Measurements from ENCODE around the gene TRAF3.

TRAF3 gene

DNA sequence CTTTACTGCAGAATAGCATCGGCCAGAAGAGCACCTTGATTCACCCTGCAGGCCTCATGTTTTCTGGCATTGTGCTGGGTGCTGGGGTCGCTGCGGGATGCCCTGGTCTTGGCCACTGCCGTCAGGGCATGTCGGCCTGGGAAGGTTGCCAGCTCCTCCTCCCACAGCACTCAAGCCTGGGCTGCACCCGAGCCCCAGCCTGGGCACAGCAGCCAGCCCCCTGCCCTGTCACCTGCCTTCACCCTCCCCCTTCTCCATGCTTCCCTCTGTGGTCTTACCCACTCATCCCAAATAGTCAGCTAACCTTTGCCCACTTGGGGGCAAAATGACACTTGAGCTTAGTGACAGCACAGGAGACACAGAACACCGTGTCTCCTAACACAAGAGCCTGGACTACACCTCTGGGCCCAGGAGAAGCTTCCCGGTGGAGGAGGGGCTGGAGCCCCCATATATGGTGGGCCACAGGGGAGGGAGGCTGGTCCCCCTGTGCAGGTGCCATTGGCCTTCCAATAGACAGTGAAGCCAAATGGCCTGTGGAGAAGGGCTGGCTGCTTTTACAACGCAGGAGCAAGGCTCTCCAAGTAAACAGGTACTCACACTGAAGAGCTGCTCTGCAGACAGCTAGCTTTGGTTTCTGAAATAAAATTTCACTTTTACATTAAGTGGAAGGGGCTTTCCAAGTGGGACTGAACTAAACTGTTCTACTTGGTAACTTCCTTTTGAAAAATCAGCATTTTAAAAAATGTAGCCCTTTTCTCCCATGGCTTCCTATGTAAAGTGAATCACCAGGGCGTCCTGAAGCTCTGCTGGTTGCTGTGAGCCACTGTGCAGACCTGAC is 94.0 kb downstream of the TRAF3 start:
- TF ChIP-seq EZH2phosphoT487 (conservative IDR thresholded peaks at IDR 0.05; ENCODE audit: low read length), result no peak
- TF ChIP-seq, protein P1, sequence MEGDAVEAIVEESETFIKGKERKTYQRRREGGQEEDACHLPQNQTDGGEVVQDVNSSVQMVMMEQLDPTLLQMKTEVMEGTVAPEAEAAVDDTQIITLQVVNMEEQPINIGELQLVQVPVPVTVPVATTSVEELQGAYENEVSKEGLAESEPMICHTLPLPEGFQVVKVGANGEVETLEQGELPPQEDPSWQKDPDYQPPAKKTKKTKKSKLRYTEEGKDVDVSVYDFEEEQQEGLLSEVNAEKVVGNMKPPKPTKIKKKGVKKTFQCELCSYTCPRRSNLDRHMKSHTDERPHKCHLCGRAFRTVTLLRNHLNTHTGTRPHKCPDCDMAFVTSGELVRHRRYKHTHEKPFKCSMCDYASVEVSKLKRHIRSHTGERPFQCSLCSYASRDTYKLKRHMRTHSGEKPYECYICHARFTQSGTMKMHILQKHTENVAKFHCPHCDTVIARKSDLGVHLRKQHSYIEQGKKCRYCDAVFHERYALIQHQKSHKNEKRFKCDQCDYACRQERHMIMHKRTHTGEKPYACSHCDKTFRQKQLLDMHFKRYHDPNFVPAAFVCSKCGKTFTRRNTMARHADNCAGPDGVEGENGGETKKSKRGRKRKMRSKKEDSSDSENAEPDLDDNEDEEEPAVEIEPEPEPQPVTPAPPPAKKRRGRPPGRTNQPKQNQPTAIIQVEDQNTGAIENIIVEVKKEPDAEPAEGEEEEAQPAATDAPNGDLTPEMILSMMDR (IDR thresholded peaks at IDR 0.05; ENCODE audit: insufficient read depth, low read length, poor library complexity, severe bottlenecking), result no peak
- H2AFZ ChIP-seq (ENCODE audit: low read depth, low read length, severe bottlenecking), result no peak overlapping the region
- no peaks in the 10 kb centered on the region for H3K79me2 ChIP-seq (ENCODE audit: insufficient read depth, low read length)
- no peak overlapping the region for H3K4me2 ChIP-seq (ENCODE audit: low read depth, low read length, poor library complexity, severe bottlenecking)
- no peak overlapping the region for H3K9ac ChIP-seq (ENCODE audit: low read length)
- no peaks in the 10 kb centered on the region for H3K36me3 ChIP-seq (ENCODE audit: low read length)
- H3K9me3 ChIP-seq (ENCODE audit: insufficient read depth, low read length), result no peaks in the 10 kb centered on the region
- H3K9me2 ChIP-seq (replicated peaks; ENCODE audit: insufficient read depth, low read length), result no peaks in the 10 kb centered on the region
- no peaks in the 10 kb centered on the region for H4K20me1 ChIP-seq (ENCODE audit: low read depth, low read length)
- H3F3A ChIP-seq (ENCODE audit: insufficient read depth), result no peaks in the 10 kb centered on the region
- no peaks in the 10 kb centered on the region for H3K27me3 ChIP-seq (ENCODE audit: low read length)
- H3K27ac ChIP-seq (ENCODE audit: low read depth, low read length), result no peak overlapping the region
- no peak overlapping the region for H3K4me3 ChIP-seq (ENCODE audit: insufficient read depth, low read length, poor library complexity, severe bottlenecking)

DNA sequence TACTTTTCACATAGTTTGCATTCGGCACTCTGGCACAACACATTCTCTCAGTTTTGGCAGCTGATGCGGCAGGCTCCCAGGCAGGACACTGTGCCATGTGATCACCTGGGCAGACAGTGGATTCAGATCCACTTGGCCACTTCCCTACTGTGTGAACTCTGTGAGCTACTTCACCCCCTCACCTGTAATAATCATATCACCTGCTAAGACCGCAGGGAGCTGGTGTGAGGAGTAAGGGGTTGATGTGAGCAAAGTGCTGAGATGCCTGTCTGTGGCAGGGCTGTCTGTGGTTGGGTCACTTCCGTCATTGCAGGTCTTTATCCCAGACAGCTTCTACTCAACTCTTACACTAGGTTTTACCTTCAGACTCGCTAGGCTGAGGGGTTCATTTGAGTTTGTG is 94.8 kb downstream of the TRAF3 start:
- Histone ChIP-seq H3K9me3 (ENCODE audit: insufficient read depth, low read length) (no peaks in the 10 kb centered on the region), H3K36me3 (ENCODE audit: low read length) (no peaks in the 10 kb centered on the region), H3K4me3 (ENCODE audit: insufficient read depth, low read length, poor library complexity, severe bottlenecking) (no peak overlapping the region), H3K4me2 (ENCODE audit: low read depth, low read length, poor library complexity, severe bottlenecking) (no peak overlapping the region), H3K79me2 (ENCODE audit: insufficient read depth, low read length) (no peaks in the 10 kb centered on the region), H3K27ac (ENCODE audit: low read depth, low read length) (no peak overlapping the region), H3K9ac (ENCODE audit: low read length) (no peak overlapping the region), H2AFZ (ENCODE audit: low read depth, low read length, severe bottlenecking) (no peak overlapping the region), H3K27me3 (ENCODE audit: low read length) (no peaks in the 10 kb centered on the region), H3K9me2 (replicated peaks; ENCODE audit: insufficient read depth, low read length) (no peaks in the 10 kb centered on the region), H3F3A (ENCODE audit: insufficient read depth) (no peaks in the 10 kb centered on the region), H4K20me1 (ENCODE audit: low read depth, low read length) (no peaks in the 10 kb centered on the region)
- TF ChIP-seq, protein P1 (IDR thresholded peaks at IDR 0.05; ENCODE audit: insufficient read depth, low read length, poor library complexity, severe bottlenecking), result no peak

DNA sequence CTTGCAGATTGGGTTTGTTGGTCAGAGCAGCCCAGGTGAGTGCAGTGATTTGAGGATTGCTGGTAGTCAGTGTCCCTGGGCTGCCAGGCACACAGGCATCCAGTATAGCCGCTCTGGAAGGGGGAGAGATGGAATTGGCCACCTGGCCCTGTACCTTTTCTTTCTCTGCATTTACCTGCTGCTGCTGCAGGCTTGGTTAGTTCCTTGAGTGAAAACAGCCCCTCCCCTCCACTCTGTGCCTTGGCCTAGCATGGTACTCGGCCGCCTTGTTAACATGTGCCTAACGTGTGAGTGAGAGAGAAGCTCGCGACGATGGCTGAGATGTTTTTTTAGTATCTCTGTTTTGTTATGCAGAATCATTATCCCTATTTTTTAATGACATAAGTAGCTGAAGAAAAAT is 95.9 kb downstream of the TRAF3 start:
- no peaks in the 10 kb centered on the region for H3K36me3 ChIP-seq (ENCODE audit: low read length)
- TF ChIP-seq, protein P1 (IDR thresholded peaks at IDR 0.05; ENCODE audit: insufficient read depth, low read length, poor library complexity, severe bottlenecking), result no peak
- TF ChIP-seq EZH2phosphoT487 (conservative IDR thresholded peaks at IDR 0.05; ENCODE audit: low read length), result no peak

More for the DNA sequence above, 95.9 kb downstream of the TRAF3 start:
- no peaks in the 10 kb centered on the region for H4K20me1 ChIP-seq (ENCODE audit: low read depth, low read length)
- no peaks in the 10 kb centered on the region for H3K79me2 ChIP-seq (ENCODE audit: insufficient read depth, low read length)
- no peak overlapping the region for H3K4me2 ChIP-seq (ENCODE audit: low read depth, low read length, poor library complexity, severe bottlenecking)
- H3K4me3 ChIP-seq (ENCODE audit: insufficient read depth, low read length, poor library complexity, severe bottlenecking), result no peak overlapping the region
- H3K9me2 ChIP-seq (replicated peaks; ENCODE audit: insufficient read depth, low read length), result no peaks in the 10 kb centered on the region
- no peak overlapping the region for H3K27ac ChIP-seq (ENCODE audit: low read depth, low read length)
- no peak overlapping the region for H3K9ac ChIP-seq (ENCODE audit: low read length)
- H3K27me3 ChIP-seq (ENCODE audit: low read length), result no peaks in the 10 kb centered on the region
- H3K9me3 ChIP-seq (ENCODE audit: insufficient read depth, low read length), result no peaks in the 10 kb centered on the region
- no peaks in the 10 kb centered on the region for H3F3A ChIP-seq (ENCODE audit: insufficient read depth)
- H2AFZ ChIP-seq (ENCODE audit: low read depth, low read length, severe bottlenecking), result no peak overlapping the region
